SHP77 (cell line): ENCODE measurements around the gene SUCLA2.
A peak's percentile ranks its signal among the peaks of the same experiment; 100 is the strongest.
"Not testable (repeated sequence)": the region's sequence is repeated elsewhere in the genome, so short reads cannot be mapped to it uniquely, and the experiment has no call there.

ENCODE experiments used
- DNase-seq, 2 experiments: peaks; one replicate each; lab custom pipeline; 2025; lab: John Stamatoyannopoulos, UW

The SUCLA2 gene

DNA sequence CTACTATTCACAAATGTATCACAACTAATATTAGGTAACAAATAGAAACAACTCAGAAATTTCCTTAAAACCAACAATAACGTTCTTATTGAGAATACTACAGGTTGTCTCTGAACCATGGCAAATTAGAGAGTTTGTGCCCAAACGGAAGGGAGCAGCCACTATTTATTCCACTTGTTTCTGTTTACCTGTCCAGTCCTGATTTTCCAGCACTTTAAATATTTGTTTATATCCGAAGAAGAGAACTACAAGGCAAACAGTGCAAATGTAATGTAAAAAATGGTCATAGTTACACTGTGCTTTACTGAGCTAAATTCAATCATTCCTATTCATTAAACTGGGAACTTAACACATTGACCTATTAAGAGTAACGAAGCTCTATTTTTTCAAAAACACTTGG is 9.2 kb downstream of the SUCLA2 start:
- no peak for DNase-seq

DNA sequence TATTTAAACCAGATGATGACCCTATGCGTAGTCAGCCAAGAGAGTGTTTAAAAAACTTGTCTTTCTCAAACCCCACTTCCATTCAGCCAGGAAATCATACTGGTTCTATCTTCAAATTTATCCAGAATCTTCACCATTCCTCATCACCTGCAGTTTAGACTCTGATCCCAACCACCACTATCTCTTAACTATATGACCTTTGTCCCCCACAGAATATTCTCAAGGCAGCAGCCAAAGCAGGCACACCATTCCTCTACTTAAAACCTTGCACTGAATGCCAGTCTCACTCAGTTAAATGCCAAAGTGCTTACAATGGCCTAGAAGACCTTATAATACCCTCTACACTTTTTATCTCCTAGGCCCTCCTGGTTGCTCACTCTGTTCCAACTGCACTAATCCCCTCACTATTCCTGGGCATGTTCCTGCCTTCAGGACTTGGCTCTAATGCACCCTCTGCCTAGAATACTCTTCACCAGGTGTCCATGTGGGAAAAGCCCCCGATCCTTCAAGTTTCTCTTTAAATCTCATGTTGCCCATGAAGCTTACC is 10.1 kb downstream of the SUCLA2 start:
- DNase-seq, result no peak

DNA sequence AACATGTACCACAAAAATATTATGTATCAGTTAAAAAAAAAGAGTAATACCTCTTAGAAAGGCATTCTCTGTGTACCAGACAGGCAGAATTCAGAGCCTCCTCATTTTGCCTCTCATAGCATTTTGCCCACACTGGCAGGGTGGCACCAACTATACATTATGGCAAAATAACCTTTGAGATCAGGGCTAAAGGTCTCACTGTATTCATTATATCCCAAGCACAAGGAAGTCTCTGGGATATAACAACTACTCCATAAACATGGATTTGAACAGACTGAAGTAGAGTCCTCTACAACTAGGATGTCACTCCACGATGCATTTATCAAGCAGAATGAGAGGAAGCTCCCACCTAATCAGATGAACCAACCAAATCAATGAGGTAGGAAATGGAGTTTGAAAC is 10.6 kb downstream of the SUCLA2 start:
- no peak for DNase-seq

DNA sequence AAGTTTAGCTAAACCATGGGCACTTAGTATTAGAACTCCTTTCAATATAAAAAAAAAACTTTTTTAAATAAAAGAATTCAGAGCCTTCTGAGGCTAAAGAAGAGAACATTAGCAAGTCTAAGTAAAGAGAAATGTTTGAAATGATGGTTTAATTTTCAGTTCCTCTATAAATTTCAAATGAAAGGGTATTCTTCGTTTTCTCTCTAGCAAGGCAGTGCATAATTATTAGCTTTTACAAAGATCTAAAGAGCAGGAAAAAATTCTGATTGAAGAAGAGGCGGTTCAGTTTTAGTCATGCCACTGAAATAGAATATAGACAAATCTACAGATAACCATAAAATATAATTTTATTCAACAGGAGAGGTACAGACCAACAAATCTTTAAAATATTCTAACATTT is 18.0 kb downstream of the SUCLA2 start:
- no peak for DNase-seq

- no peak for DNase-seq
Observed at GRCh38 chr13:47976325-47976724, 24.7 kb downstream of the SUCLA2 start.

GRCh38 chr13:47964863-47965262 is 36.2 kb downstream of the SUCLA2 start:
- no peak for DNase-seq

GRCh38 chr13:47962237-47962636 is 38.8 kb downstream of the SUCLA2 start:
- no peak for DNase-seq

DNA sequence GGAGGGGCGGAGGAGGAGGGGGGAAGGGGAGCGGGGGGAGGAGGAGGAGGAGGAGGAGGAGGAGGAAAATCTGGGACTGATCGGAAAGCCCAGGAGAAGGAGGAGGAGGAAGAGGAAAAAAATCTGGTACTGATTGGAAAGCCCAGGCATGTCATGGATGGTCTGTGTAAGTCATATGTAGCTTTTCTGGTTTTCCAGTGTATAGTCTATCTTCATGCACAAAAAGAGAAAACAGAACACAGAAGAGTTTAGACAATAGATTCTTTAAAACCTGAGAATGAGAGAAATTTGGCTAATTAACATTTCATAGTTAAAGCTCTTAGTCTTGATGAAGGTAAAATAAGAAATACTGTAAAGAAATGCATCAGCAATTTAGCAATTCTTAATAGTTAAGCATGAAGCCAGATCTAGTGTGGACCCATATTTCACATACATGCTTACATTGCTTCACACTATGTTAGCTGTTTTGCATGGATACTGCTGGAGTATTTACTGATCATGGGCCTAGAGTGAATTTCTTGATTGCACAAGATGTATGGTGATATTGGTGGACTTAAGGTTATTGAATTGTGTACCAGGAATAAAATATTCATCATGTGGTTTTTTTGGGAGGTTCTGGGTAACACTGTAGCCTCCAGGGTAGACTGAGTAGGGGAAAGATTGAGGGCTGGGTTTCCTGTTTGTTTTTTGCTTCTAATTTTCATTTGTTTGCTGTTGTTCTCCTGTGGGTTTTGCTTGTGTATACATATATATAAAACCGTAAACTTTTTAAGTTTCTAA is 41.4 kb downstream of the SUCLA2 start:
- no peak for DNase-seq

GRCh38 chr13:47957073-47957472 is 44.0 kb downstream of the SUCLA2 start:
- DNase-seq, result no peak

DNA sequence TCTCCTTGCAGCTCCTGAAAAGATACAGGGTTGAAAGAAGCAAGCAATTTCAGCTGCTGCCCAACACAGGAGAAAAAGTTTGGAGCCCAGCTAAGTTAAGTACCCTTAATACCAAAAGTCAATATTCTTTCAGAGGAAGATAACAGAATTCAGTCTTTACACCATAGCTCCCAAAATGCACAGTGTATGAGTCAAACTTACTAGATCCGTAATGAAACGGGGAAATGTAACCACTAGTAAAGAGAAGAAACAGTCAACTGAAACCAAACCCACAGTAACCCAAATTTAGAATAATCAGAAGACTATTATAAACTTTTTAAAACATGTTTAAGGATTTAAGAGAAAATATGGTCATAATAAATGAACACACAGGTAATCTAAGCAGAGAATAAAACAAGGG is 45.2 kb downstream of the SUCLA2 start:
- no peak for DNase-seq

DNA sequence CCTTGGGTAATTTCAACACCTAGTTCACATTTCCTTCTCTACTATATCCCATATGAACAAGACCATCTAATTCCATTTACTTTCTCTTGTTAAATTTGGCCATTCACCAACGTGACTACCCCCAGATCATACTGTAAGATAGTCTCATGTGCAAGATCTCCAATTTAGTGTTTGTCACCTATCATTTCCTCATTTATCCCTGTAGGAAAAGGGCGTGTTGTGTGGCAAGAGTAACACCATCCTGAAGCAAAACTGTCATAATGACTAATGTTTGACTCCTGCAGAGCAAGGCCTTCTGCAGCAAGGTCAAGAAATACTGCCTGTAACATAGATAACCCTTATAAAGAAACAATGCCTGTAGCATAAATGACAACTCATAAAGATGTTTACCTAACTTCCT is 51.3 kb downstream of the SUCLA2 start:
- no peak for DNase-seq

DNA sequence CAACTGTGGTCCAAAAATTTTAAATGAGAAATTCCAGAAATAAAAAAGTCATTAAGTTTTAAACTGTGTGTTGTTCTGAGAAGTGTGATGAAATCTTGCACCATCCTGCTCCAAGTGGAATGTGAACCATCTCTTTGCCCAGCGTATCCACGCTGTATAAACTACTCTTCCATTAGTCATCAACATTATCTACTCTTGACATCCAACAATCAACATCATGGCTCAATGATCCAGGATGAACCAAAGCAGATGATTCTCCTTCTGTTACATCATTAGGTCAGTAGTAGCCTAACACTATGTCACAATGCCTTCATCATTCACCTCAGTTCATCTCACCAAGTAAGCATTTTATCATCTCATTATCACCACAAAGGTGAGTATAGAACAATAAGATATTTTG is 55.3 kb downstream of the SUCLA2 start:
- no peak for DNase-seq

- not testable (repeated sequence) for DNase-seq
Observed at GRCh38 chr13:47945146-47945545, 55.9 kb downstream of the SUCLA2 start.

- no peak for DNase-seq
Observed at GRCh38 chr13:47934371-47934770, 66.7 kb downstream of the SUCLA2 start.

GRCh38 chr13:47932950-47933923 is 67.8 kb downstream of the SUCLA2 start:
- DNase-seq, result peak in 1 of 2 experiments; percentile 1

GRCh38 chr13:47930649-47931165 is 70.4 kb downstream of the SUCLA2 start:
- DNase-seq, result no peak

GRCh38 chr13:47929156-47929555 is 71.9 kb downstream of the SUCLA2 start:
- no peak for DNase-seq

DNA sequence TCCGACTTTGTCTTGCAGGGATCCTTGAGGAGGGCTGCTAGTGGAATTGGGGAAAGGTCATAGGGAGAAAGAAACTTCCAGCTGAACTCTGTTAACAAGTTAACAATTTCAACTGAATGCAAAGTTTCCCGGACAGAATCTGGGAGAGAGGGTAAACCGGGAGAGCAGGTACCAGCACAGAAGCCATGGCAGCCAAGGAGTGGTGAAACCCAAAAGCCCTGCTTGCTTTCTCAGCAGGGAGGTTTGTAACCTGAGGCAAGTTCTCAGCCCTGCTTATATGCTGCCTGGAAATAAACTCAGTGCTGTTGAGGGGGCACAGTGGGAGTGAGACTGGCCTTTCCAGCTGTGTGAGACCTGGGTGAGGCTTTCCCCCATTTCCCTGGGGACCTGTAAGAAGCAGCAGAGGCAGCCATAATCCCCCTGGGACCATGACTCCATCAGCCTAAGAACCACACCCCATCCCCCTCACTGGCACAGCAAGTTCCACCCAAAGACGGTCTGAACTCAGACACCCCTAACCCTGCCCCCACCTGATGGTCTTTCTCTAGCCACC is 84.0 kb downstream of the SUCLA2 start:
- DNase-seq, result no peak

- DNase-seq, result no peak
Observed at GRCh38 chr13:47908197-47908902, 92.7 kb downstream of the SUCLA2 start.

GRCh38 chr13:47904891-47905290 is 96.2 kb downstream of the SUCLA2 start:
- DNase-seq, result no peak

DNA sequence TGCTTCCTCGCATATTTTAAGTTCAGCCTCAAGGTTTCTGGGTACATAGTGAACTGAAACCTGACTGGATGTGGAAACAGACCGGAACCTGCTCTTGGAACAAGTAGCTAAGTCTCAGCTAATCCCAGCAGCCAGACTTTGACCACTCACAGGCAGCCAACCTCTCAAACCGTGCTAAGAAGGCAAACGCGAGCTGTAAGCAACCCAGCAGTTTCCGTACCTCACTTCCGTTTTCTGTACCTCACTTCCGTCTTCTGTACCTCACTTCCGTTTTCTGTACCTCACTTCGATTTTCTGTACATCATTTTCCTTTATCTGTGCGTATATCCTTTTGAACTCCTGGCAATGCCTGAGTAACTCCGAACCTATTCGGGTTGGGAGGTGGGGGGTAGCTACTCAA is 96.8 kb downstream of the SUCLA2 start:
- no peak for DNase-seq

GRCh38 chr13:47903836-47904235 is 97.2 kb downstream of the SUCLA2 start:
- DNase-seq, result no peak
